ENCODE data around the gene ZNF575. TPM values are rescaled to one million over a fixed set of nuclear protein-coding genes. Genes with fewer than 3 reads are reported as not detected.

Gene ZNF575
- total RNA-seq, 1 donor from 2014 or later = 2.6 TPM

GRCh38 chr19:43572171-43572588 is 39.2 kb downstream of the ZNF575 start:
- peaks cover 17% of the 10 kb centered on the region for H3K4me1 Mint-ChIP-seq (ENCODE audit: low read depth)
- no peak overlapping the region for H3K27ac Mint-ChIP-seq
- DNase-seq (ENCODE audit: low spot score) = no peak
- H3K27me3 Mint-ChIP-seq (ENCODE audit: insufficient read depth) = peaks cover 2% of the 10 kb centered on the region
- intact Hi-C loops (cut with micrococcal nuclease) = no loop called here
- H3K36me3 Mint-ChIP-seq (ENCODE audit: low read depth) = peaks cover 9% of the 10 kb centered on the region
- no peaks in the 10 kb centered on the region for H3K9me3 Mint-ChIP-seq
- H3K4me3 Mint-ChIP-seq = no peak overlapping the region

GRCh38 chr19:43574424-43575155 is 41.6 kb downstream of the ZNF575 start:
- H3K27ac Mint-ChIP-seq = peak overlapping the region; percentile 91
- no peaks in the 10 kb centered on the region for H3K9me3 Mint-ChIP-seq
- H3K27me3 Mint-ChIP-seq (ENCODE audit: insufficient read depth) = peaks cover 3% of the 10 kb centered on the region
- H3K4me1 Mint-ChIP-seq (ENCODE audit: low read depth) = peaks cover 17% of the 10 kb centered on the region
- no peak for DNase-seq (ENCODE audit: low spot score)
- H3K36me3 Mint-ChIP-seq (ENCODE audit: low read depth) = peaks cover 9% of the 10 kb centered on the region
- intact Hi-C loops (cut with micrococcal nuclease) = loop anchor here (1.0 kb wide), 6 partner anchors 12 to 111 kb away; partner anchors contain the start of genes IRGQ, ZNF428 and ZNF576
- peak overlapping the region; percentile 96 for H3K4me3 Mint-ChIP-seq

DNA sequence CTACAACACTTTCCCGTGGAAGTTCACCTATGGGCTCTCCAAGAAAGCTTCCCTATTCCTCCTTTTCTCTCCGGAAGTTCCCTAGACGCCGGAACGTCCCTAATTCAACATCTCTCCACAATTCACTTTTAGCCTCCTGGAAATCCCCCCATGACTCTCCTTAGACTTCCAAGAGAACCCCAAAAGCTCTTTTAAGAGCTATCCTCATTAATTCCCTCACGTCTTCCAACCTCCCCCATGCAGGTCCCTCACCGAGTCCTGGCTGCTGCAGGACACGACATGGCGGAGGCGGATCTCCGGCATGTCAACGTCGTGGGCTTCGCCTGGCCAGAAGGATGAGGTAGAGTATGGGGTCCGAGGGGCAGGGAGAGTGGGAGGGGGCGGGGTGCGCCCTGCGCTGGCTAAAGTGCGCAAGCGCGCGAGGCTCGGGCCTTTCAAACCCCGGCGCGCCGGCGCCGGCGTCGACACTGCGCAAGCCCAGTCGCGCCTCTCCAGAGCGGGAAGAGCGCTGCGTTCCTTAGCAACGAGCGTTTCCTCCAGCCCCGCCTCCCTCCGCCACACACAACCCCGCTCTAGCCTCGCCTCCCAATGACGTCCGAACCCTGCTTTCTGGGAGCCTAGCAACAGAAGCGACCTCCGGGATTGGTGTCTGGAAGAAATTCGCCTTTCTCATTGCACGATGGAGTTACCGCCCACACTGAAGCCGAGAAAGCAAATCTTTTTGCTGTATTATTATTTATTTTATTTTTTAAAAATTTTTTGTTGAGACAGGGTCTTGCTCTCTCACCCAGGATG is 42.4 kb downstream of the ZNF575 start, which contains the start of the genes PINLYP and XRCC1:
TSS of gene PINLYP (plus strand) at position 646 of the 795 bp plus-strand sequence. CDS start 1,391 bp downstream, outside the sequence.
TSS of gene XRCC1 (minus strand) at position 372 of the 795 bp plus-strand sequence. CDS start at position 303, 69 bp downstream.
- peak; percentile 95 for DNase-seq (ENCODE audit: low spot score)
- H3K4me3 Mint-ChIP-seq = peak within 1 kb of the TSS; percentile 96
- H3K4me1 Mint-ChIP-seq (ENCODE audit: low read depth) = peaks cover 25% of the 10 kb centered on the region
- peaks cover 7% of the 10 kb centered on the region for H3K36me3 Mint-ChIP-seq (ENCODE audit: low read depth)
- H3K9me3 Mint-ChIP-seq = no peaks in the 10 kb centered on the region
- H3K27me3 Mint-ChIP-seq (ENCODE audit: insufficient read depth) = peaks cover 3% of the 10 kb centered on the region
- H3K27ac Mint-ChIP-seq = peak within 1 kb of the TSS; percentile 91
- intact Hi-C loops (cut with micrococcal nuclease) = loop anchor here (1.0 kb wide), 6 partner anchors 13 to 112 kb away; partner anchors contain the start of genes IRGQ, ZNF428 and ZNF576

- H3K9me3 Mint-ChIP-seq = no peaks in the 10 kb centered on the region
- peaks cover 7% of the 10 kb centered on the region for H3K36me3 Mint-ChIP-seq (ENCODE audit: low read depth)
- peak overlapping the region; percentile 67 for H3K4me3 Mint-ChIP-seq
- H3K27me3 Mint-ChIP-seq (ENCODE audit: insufficient read depth) = peaks cover 3% of the 10 kb centered on the region
- DNase-seq (ENCODE audit: low spot score) = no peak
- intact Hi-C loops (cut with micrococcal nuclease) = loop anchor here (1.0 kb wide), 6 partner anchors 14 to 113 kb away; partner anchors contain the start of genes IRGQ, ZNF428 and ZNF576
- H3K4me1 Mint-ChIP-seq (ENCODE audit: low read depth) = peaks cover 25% of the 10 kb centered on the region
- peak overlapping the region; percentile 74 for H3K27ac Mint-ChIP-seq
Measured at GRCh38 chr19:43575955-43576878, 43.2 kb downstream of the ZNF575 start.

DNA sequence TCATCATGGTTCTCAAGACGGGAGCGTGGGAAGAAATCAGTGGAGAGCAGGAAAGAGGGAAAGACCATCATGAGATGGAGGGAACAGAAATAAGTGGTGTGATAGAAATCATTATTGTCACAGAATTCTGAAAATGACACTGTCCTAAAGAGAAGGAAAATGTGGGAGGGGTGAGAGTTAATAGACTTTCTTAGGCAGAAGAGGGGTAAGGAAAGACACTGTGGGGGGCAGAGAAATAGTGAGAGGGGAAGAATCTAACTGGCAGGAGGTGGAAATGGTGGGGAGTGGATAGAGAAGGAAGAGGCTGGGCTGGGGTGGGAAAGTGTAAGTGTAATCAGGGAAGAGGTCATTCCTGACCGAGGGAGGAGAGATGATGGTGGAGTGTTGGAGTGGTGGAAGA is 45.8 kb downstream of the ZNF575 start:
- Mint-ChIP-seq H3K4me3 (peak overlapping the region; percentile 90), H3K4me1 (ENCODE audit: low read depth) (peaks cover 25% of the 10 kb centered on the region), H3K27ac (no peak overlapping the region), H3K36me3 (ENCODE audit: low read depth) (peaks cover 2% of the 10 kb centered on the region), H3K9me3 (no peaks in the 10 kb centered on the region), H3K27me3 (ENCODE audit: insufficient read depth) (peaks cover 3% of the 10 kb centered on the region)
- intact Hi-C loops (cut with micrococcal nuclease) = no loop called here
- no peak for DNase-seq (ENCODE audit: low spot score)

DNA sequence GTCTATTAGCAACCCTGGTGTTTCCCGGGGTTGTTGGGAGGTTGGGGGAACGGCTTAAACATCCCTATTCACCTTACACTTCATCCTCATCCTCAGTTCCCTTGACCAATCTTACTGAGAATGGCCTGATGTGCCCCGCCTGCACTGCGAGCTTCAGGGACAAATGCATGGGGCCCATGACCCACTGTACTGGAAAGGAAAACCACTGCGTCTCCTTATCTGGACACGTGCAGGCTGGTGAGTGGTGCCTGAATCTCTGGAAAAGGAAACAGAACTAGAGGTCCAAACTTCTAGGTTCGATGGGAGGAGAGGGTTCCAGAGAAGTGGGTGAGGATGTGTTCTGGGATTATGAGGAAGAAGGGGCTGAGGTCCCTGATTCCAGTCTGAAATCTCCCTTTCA is 48.5 kb downstream of the ZNF575 start:
- intact Hi-C loops (cut with micrococcal nuclease) = no loop called here
- Mint-ChIP-seq H3K27me3 (ENCODE audit: insufficient read depth) (peaks cover 3% of the 10 kb centered on the region), H3K4me3 (peak overlapping the region; percentile 51), H3K9me3 (no peaks in the 10 kb centered on the region), H3K36me3 (ENCODE audit: low read depth) (peaks cover 12% of the 10 kb centered on the region), H3K27ac (no peak overlapping the region), H3K4me1 (ENCODE audit: low read depth) (peaks cover 24% of the 10 kb centered on the region)
- DNase-seq (ENCODE audit: low spot score) = no peak

- Mint-ChIP-seq H3K4me3 (no peak overlapping the region), H3K36me3 (ENCODE audit: low read depth) (peaks cover 12% of the 10 kb centered on the region), H3K4me1 (ENCODE audit: low read depth) (peaks cover 23% of the 10 kb centered on the region), H3K27me3 (ENCODE audit: insufficient read depth) (no peaks in the 10 kb centered on the region), H3K27ac (no peak overlapping the region), H3K9me3 (no peaks in the 10 kb centered on the region)
- DNase-seq (ENCODE audit: low spot score) = no peak
- intact Hi-C loops (cut with micrococcal nuclease) = no loop called here
Measured at GRCh38 chr19:43582495-43582894, 49.5 kb downstream of the ZNF575 start.

GRCh38 chr19:43584484-43584883 is 51.5 kb downstream of the ZNF575 start:
- Mint-ChIP-seq H3K27me3 (ENCODE audit: insufficient read depth) (no peaks in the 10 kb centered on the region), H3K4me1 (ENCODE audit: low read depth) (peaks cover 28% of the 10 kb centered on the region), H3K27ac (peak overlapping the region; percentile 63), H3K9me3 (no peaks in the 10 kb centered on the region), H3K4me3 (no peak overlapping the region), H3K36me3 (ENCODE audit: low read depth) (peaks cover 17% of the 10 kb centered on the region)
- intact Hi-C loops (cut with micrococcal nuclease) = no loop called here
- DNase-seq (ENCODE audit: low spot score) = no peak

Other genes starting within 250 kb of the ZNF575 start
- gene CD177, start 179.5 kb upstream of the ZNF575 start, total RNA-seq = not detected in 2 replicates
- gene TEX101, start 118.3 kb upstream of the ZNF575 start, total RNA-seq = not detected in 2 replicates
- 4.1 and 5.3 TPM in 2 replicates for gene LYPD3, start 67.6 kb upstream of the ZNF575 start, total RNA-seq
- 26.8 and 28.7 TPM in 2 replicates for gene PHLDB3, start 28.4 kb upstream of the ZNF575 start, total RNA-seq
- 55.1 and 55.4 TPM in 2 replicates for gene ETHE1, start 6.0 kb upstream of the ZNF575 start, total RNA-seq
- 27.4 and 28.7 TPM in 2 replicates for gene XRCC1, start 42.3 kb downstream of the ZNF575 start, total RNA-seq
- gene PINLYP, start 42.6 kb downstream of the ZNF575 start, total RNA-seq = 4.9 and 5.7 TPM in 2 replicates
- gene IRGQ, start 62.9 kb downstream of the ZNF575 start, total RNA-seq = 33.5 and 34.9 TPM in 2 replicates
- 17.3 and 18.6 TPM in 2 replicates for gene ZNF576, start 63.4 kb downstream of the ZNF575 start, total RNA-seq
- 0.10 and 0.13 TPM in 2 replicates for gene SRRM5, start 78.9 kb downstream of the ZNF575 start, total RNA-seq
- 17.9 and 20.3 TPM in 2 replicates for gene ZNF428, start 86.4 kb downstream of the ZNF575 start, total RNA-seq
- gene CADM4, start 106.7 kb downstream of the ZNF575 start, total RNA-seq = 0.32 and 0.39 TPM in 2 replicates
- gene PLAUR, start 137.0 kb downstream of the ZNF575 start, total RNA-seq = 10.9 and 12.1 TPM in 2 replicates
- gene IRGC, start 182.9 kb downstream of the ZNF575 start, total RNA-seq = not detected in 2 replicates
- 86.6 and 89.2 TPM in 2 replicates for gene SMG9, start 221.8 kb downstream of the ZNF575 start, total RNA-seq
- 183 and 185 TPM in 2 replicates for gene KCNN4, start 247.8 kb downstream of the ZNF575 start, total RNA-seq